Endothelial cell of umbilical vein (primary cell): ENCODE measurements around the gene CNNM4. TPM values are rescaled to one million over a fixed set of nuclear protein-coding genes. Genes with fewer than 3 reads are reported as not detected.

Experiments used
- BruUV-seq: library from RNA; stranded (reverse); fragments of 400-500 nt; replicated peaks from 2 replicates; lab custom pipeline; 2021; lab: Mats Ljungman, UMichigan
- CTCF ChIA-PET: fragments of 300-600, 350-600 bp; sonication (Branson Sonifier 250); formaldehyde crosslinking; loops from one replicate; lab custom pipeline; 2021; ENCODE audit warnings: antibody characterized with exemption, inconsistent platforms; lab: Charles Lee
- POLR2A ChIA-PET: fragments of 300-600, 350-600 bp; sonication (Branson Sonifier 250); formaldehyde crosslinking; loops from one replicate; lab custom pipeline; 2021; ENCODE audit warnings: antibody characterized with exemption, inconsistent platforms; lab: Charles Lee
- DNase-seq: peaks from one replicate; pipeline ENCODE4 v3.0.0-alpha.2; 2011; ENCODE audit warnings: low read depth, low spot score
- FAIRE-seq: peaks from 2 replicates; lab custom pipeline; 2011; peaks lifted over from hg19 to GRCh38; lab: Jason Lieb, UNC
- H2AFZ ChIP-seq: 2 replicates; pipeline ENCODE4 v1.6.0; 2012; ENCODE audit warnings: low read depth, low read length, control low read depth, inconsistent platforms
- H3K27ac ChIP-seq: 2 replicates; pipeline ENCODE4 v1.5.1; 2011; ENCODE audit warnings: low read depth, mild to moderate bottlenecking, control low read depth, low read length, moderate library complexity; ENCODE audit not compliant: insufficient read depth
- H3K27me3 ChIP-seq, 2 experiments: 2 replicates each; pipeline versions ENCODE4 v1.6.0 to v1.6.1; 2011; ENCODE audit warnings: low read length in 2 of 2, mixed read lengths in 1 of 2; ENCODE audit not compliant: control insufficient read depth in 2 of 2, insufficient read depth in 2 of 2
- H3K36me3 ChIP-seq, 2 experiments: 2 replicates in 1 of 2; 3 replicates in 1 of 2; pipeline ENCODE4 v1.5.1; 2011; ENCODE audit warnings: low read length in 2 of 2, mild to moderate bottlenecking in 1 of 2, moderate library complexity in 1 of 2; ENCODE audit not compliant: control insufficient read depth in 2 of 2, insufficient read depth in 2 of 2; ENCODE audit errors: extremely low read depth in 1 of 2
- H3K4me1 ChIP-seq: 3 replicates; pipeline ENCODE4 v1.5.1; 2011; ENCODE audit warnings: mild to moderate bottlenecking, low read length; ENCODE audit not compliant: control insufficient read depth, insufficient read depth; ENCODE audit errors: extremely low read depth
- H3K4me2 ChIP-seq: 2 replicates; pipeline ENCODE4 v1.6.1; 2011; ENCODE audit warnings: low read length, control low read depth, mixed read lengths; ENCODE audit not compliant: insufficient read depth
- H3K4me3 ChIP-seq, 3 experiments: fragments of 200-600 bp in 1 of 3; sonication (generic), shearing (Covaris generic) in 1 of 3; replicated peaks in 1 of 3; 2 replicates each; pipeline ENCODE4 v1.5.1; 2011 to 2016; ENCODE audit warnings: control low read depth in 3 of 3, low read length in 3 of 3, mild to moderate bottlenecking in 2 of 3, inconsistent platforms in 1 of 3, low read depth in 1 of 3, moderate library complexity in 1 of 3; ENCODE audit not compliant: insufficient read depth in 1 of 3
- H3K79me2 ChIP-seq: 2 replicates; pipeline ENCODE4 v1.6.0; 2012; ENCODE audit warnings: low read length, inconsistent platforms; ENCODE audit not compliant: control insufficient read depth, insufficient read depth
- H3K9ac ChIP-seq: replicated peaks from 2 replicates; pipeline ENCODE3; 2011; ENCODE audit warnings: low read length, control low read depth; ENCODE audit not compliant: insufficient read depth; ENCODE audit errors: extremely low read depth
- H3K9me1 ChIP-seq: replicated peaks from 3 replicates; pipeline ENCODE4 v1.6.0; 2011; ENCODE audit warnings: mild to moderate bottlenecking, low read length; ENCODE audit not compliant: control insufficient read depth, insufficient read depth; ENCODE audit errors: extremely low read depth
- H3K9me3 ChIP-seq: replicated peaks from 2 replicates; pipeline ENCODE4 v1.5.1; 2012; ENCODE audit warnings: low read length, inconsistent platforms; ENCODE audit not compliant: control insufficient read depth, insufficient read depth
- H4K20me1 ChIP-seq: replicated peaks from 2 replicates; pipeline ENCODE3; 2011; ENCODE audit warnings: mild to moderate bottlenecking, low read length; ENCODE audit not compliant: control insufficient read depth, insufficient read depth; ENCODE audit errors: extremely low read depth
- FOS ChIP-seq: IDR thresholded peaks from 2 replicates; pipeline ENCODE4 v1.6.1; 2011; ENCODE audit warnings: mild to moderate bottlenecking, low read length, moderate library complexity, borderline replicate concordance; ENCODE audit not compliant: insufficient read depth
- GATA2 ChIP-seq: IDR thresholded peaks from 2 replicates; pipeline ENCODE4 v1.7.0; 2011; ENCODE audit warnings: low read depth, mild to moderate bottlenecking, moderate library complexity, mixed read lengths, low read length; ENCODE audit not compliant: insufficient read length, insufficient read depth
- JUN ChIP-seq: IDR thresholded peaks from 2 replicates; pipeline ENCODE4 v1.6.1; 2011; ENCODE audit warnings: borderline replicate concordance, low read depth; ENCODE audit not compliant: insufficient read length, insufficient read depth
- MYC ChIP-seq: IDR thresholded peaks from one replicate; pipeline ENCODE4 v1.6.1; 2011; ENCODE audit warnings: mild to moderate bottlenecking, low read depth, low read length
- POLR2A ChIP-seq: IDR thresholded peaks from 2 replicates; pipeline ENCODE4 v1.6.1; 2012; ENCODE audit warnings: low read depth, mild to moderate bottlenecking, control low read depth, low read length
- POLR2AphosphoS5 ChIP-seq: IDR thresholded peaks from 2 replicates; pipeline ENCODE4 v1.6.1; 2012; ENCODE audit warnings: low read depth, mild to moderate bottlenecking, control low read depth, low read length, moderate library complexity; ENCODE audit not compliant: insufficient read depth
- dilution Hi-C: fragments of 300-500 bp; cut with MboI; formaldehyde crosslinking; loops from one replicate; pipeline ENCODE4 v1.15.0; 2019; ENCODE audit warnings: low sequenced_read_pairs; ENCODE audit not compliant: extremely low pct_ligation_motif_present
- intact Hi-C: fragments of 100-400 bp; cut with micrococcal nuclease; formaldehyde crosslinking; loops from one replicate; pipeline ENCODE4 v1.10.0; 2022
- polyA plus RNA-seq, 4 experiments: library from polyadenylated mRNA; depleted of rRNA in 3 of 4; stranded (reverse) in 3 of 4; unstranded in 1 of 4; fragments of >200 nt; gene quantifications; 2 replicates each; pipeline versions ENCODE4 v1.2.1 to v1.2.3, GENCODE V29; 2011 to 2012; ENCODE audit warnings: missing spikeins in 1 of 4
- total RNA-seq: library from RNA; stranded (reverse); gene quantifications from 2 replicates; pipeline ENCODE4 v1.2.3, GENCODE V29; 2021
- TF ChIP-seq, protein P1 (sequence below), 2 donors: IDR thresholded peaks; 1 replicate in 1 of 2; 2 replicates in 1 of 2; pipeline ENCODE4 v1.5.1; 2011; ENCODE audit warnings: low read length in 2 of 2, mild to moderate bottlenecking in 2 of 2, moderate library complexity in 2 of 2, control low read depth in 1 of 2, inconsistent platforms in 1 of 2, low read depth in 1 of 2; ENCODE audit not compliant: insufficient read depth in 1 of 2; ENCODE audit errors: extremely low read depth in 1 of 2
- TF ChIP-seq, protein P2 (sequence below): IDR thresholded peaks from 2 replicates; pipeline ENCODE4 v1.6.1; 2011; ENCODE audit not compliant: insufficient read depth, insufficient read length

CNNM4 gene
- total and polyA plus RNA-seq, 2 donors (not counting 3 experiments of a cell fraction or from before 2014, with no cell fraction given) = 4.7 to 5.3 TPM

DNA sequence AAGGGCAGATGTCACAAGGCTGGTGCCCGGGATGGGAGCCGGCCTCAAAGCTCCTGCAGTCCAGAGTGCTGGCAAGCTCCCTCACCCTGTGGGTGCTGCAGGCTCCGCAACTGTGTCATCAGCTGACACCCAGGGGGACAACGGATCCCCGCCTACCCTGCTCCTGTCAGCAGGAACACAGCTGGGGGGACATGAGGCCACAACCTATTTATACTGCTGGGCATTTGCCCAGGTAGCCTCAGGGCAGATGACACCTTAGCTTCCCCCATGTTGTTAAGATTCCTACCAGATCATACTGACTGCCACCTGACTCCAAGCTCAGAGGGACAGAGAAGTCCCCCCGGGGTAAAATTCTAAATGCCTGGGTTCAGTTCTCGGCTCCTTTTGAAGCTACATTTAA lies 81.9 kb downstream of the CNNM4 start:
- DNase-seq (no peak), FAIRE-seq (no peak)
- H3K4me3 ChIP-seq = no peak overlapping the region
- H4K20me1 ChIP-seq = no peaks in the 10 kb centered on the region
- H3K4me2 ChIP-seq = no peak overlapping the region
- ChIA-PET CTCF (interaction anchor here (0.8 to 1.2 kb wide), 3 partner anchors 10 to 78 kb away, joined by 3 read pairs; partner anchors contain the start of gene ANKRD39), POLR2A (interaction anchor here (1.0 kb wide), 1 partner anchor 15 kb away, joined by 3 read pairs; the partner anchor contains the start of gene ANKRD39)
- no peaks in the 10 kb centered on the region for H3K4me1 ChIP-seq
- no peaks in the 10 kb centered on the region for H3K36me3 ChIP-seq
- H2AFZ ChIP-seq = no peak overlapping the region
- no peak overlapping the region for H3K9ac ChIP-seq
- H3K9me3 ChIP-seq = no peaks in the 10 kb centered on the region
- dilution Hi-C loops (no loop called here), intact Hi-C loops (no loop called here)
- no peaks in the 10 kb centered on the region for H3K9me1 ChIP-seq
- BruUV-seq = no TSS peak
- H3K27me3 ChIP-seq = no peaks in the 10 kb centered on the region
- TF ChIP-seq GATA2 = no peak
- H3K27ac ChIP-seq = no peak overlapping the region
- no peaks in the 10 kb centered on the region for H3K79me2 ChIP-seq

- DNase-seq (no peak), FAIRE-seq (no peak)
- TF ChIP-seq, protein P1, sequence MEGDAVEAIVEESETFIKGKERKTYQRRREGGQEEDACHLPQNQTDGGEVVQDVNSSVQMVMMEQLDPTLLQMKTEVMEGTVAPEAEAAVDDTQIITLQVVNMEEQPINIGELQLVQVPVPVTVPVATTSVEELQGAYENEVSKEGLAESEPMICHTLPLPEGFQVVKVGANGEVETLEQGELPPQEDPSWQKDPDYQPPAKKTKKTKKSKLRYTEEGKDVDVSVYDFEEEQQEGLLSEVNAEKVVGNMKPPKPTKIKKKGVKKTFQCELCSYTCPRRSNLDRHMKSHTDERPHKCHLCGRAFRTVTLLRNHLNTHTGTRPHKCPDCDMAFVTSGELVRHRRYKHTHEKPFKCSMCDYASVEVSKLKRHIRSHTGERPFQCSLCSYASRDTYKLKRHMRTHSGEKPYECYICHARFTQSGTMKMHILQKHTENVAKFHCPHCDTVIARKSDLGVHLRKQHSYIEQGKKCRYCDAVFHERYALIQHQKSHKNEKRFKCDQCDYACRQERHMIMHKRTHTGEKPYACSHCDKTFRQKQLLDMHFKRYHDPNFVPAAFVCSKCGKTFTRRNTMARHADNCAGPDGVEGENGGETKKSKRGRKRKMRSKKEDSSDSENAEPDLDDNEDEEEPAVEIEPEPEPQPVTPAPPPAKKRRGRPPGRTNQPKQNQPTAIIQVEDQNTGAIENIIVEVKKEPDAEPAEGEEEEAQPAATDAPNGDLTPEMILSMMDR (IDR thresholded peaks at IDR 0.05; ENCODE audit: extremely low read depth in 1 of 2, insufficient read depth in 1 of 2, low read depth in 1 of 2, low read length in 2 of 2) = no peak
- TF ChIP-seq FOS (no peak), MYC (no peak), POLR2A (no peak), GATA2 (no peak), JUN (no peak), POLR2AphosphoS5 (no peak)
- TF ChIP-seq, protein P2, sequence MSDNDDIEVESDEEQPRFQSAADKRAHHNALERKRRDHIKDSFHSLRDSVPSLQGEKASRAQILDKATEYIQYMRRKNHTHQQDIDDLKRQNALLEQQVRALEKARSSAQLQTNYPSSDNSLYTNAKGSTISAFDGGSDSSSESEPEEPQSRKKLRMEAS = no peak
- dilution Hi-C loops = no loop called here
- H3K4me2 ChIP-seq = no peak within 1 kb of the TSS
- ChIA-PET CTCF (interaction anchor here (1.2 kb wide), 1 partner anchor 14 kb away, joined by 3 read pairs; the partner anchor contains the start of gene ANKRD39), POLR2A (no interaction called here)
- H2AFZ ChIP-seq = no peak within 1 kb of the TSS
- H4K20me1 ChIP-seq = no peaks in the 10 kb centered on the region
- intact Hi-C loops = no loop called here
- H3K9me1 ChIP-seq = no peaks in the 10 kb centered on the region
- H3K9me3 ChIP-seq = no peaks in the 10 kb centered on the region
- H3K27me3 ChIP-seq = no peaks in the 10 kb centered on the region
- peaks cover 0 to 2% of the 10 kb centered on the region in 2 experiments for H3K36me3 ChIP-seq
- no peak within 1 kb of the TSS for H3K27ac ChIP-seq
- no peaks in the 10 kb centered on the region for H3K79me2 ChIP-seq
- no peak within 1 kb of the TSS for H3K9ac ChIP-seq
- BruUV-seq = no TSS peak
- H3K4me3 ChIP-seq = no peak within 1 kb of the TSS
- H3K4me1 ChIP-seq = no peaks in the 10 kb centered on the region
Measured at GRCh38 chr2:96843538-96844268, 83.0 kb downstream of the CNNM4 start, which contains the start of gene ANKRD23. TSS of gene ANKRD23 (minus strand) at chr2:96844021. CDS start at chr2:96843992, 29 bp downstream.
